Endothelial cell of umbilical vein (primary cell): ENCODE results near the gene NRAS. TPM values are rescaled to one million over a fixed set of nuclear protein-coding genes. Genes with fewer than 3 reads are reported as not detected.

ENCODE experiments used
- BruUV-seq: library from RNA; stranded (reverse); fragments of 400-500 nt; replicated peaks from 2 replicates; lab custom pipeline; 2021; lab: Mats Ljungman, UMichigan
- CTCF ChIA-PET: fragments of 300-600, 350-600 bp; sonication (Branson Sonifier 250); formaldehyde crosslinking; loops from one replicate; lab custom pipeline; 2021; ENCODE audit warnings: antibody characterized with exemption, inconsistent platforms; lab: Charles Lee
- POLR2A ChIA-PET: fragments of 300-600, 350-600 bp; sonication (Branson Sonifier 250); formaldehyde crosslinking; loops from one replicate; lab custom pipeline; 2021; ENCODE audit warnings: antibody characterized with exemption, inconsistent platforms; lab: Charles Lee
- DNase-seq: peaks from one replicate; pipeline ENCODE4 v3.0.0-alpha.2; 2011; ENCODE audit warnings: low read depth, low spot score
- FAIRE-seq: peaks from 2 replicates; lab custom pipeline; 2011; peaks lifted over from hg19 to GRCh38; lab: Jason Lieb, UNC
- H2AFZ ChIP-seq: 2 replicates; pipeline ENCODE4 v1.6.0; 2012; ENCODE audit warnings: low read depth, low read length, control low read depth, inconsistent platforms
- H3K27ac ChIP-seq: 2 replicates; pipeline ENCODE4 v1.5.1; 2011; ENCODE audit warnings: low read depth, mild to moderate bottlenecking, control low read depth, low read length, moderate library complexity; ENCODE audit not compliant: insufficient read depth
- H3K27me3 ChIP-seq, 2 experiments: 2 replicates each; pipeline versions ENCODE4 v1.6.0 to v1.6.1; 2011; ENCODE audit warnings: low read length in 2 of 2, mixed read lengths in 1 of 2; ENCODE audit not compliant: control insufficient read depth in 2 of 2, insufficient read depth in 2 of 2
- H3K36me3 ChIP-seq, 2 experiments: 2 replicates in 1 of 2; 3 replicates in 1 of 2; pipeline ENCODE4 v1.5.1; 2011; ENCODE audit warnings: low read length in 2 of 2, mild to moderate bottlenecking in 1 of 2, moderate library complexity in 1 of 2; ENCODE audit not compliant: control insufficient read depth in 2 of 2, insufficient read depth in 2 of 2; ENCODE audit errors: extremely low read depth in 1 of 2
- H3K4me1 ChIP-seq: 3 replicates; pipeline ENCODE4 v1.5.1; 2011; ENCODE audit warnings: mild to moderate bottlenecking, low read length; ENCODE audit not compliant: control insufficient read depth, insufficient read depth; ENCODE audit errors: extremely low read depth
- H3K4me2 ChIP-seq: 2 replicates; pipeline ENCODE4 v1.6.1; 2011; ENCODE audit warnings: low read length, control low read depth, mixed read lengths; ENCODE audit not compliant: insufficient read depth
- H3K4me3 ChIP-seq, 3 experiments: fragments of 200-600 bp in 1 of 3; sonication (generic), shearing (Covaris generic) in 1 of 3; replicated peaks in 1 of 3; 2 replicates each; pipeline ENCODE4 v1.5.1; 2011 to 2016; ENCODE audit warnings: control low read depth in 3 of 3, low read length in 3 of 3, mild to moderate bottlenecking in 2 of 3, inconsistent platforms in 1 of 3, low read depth in 1 of 3, moderate library complexity in 1 of 3; ENCODE audit not compliant: insufficient read depth in 1 of 3
- H3K79me2 ChIP-seq: 2 replicates; pipeline ENCODE4 v1.6.0; 2012; ENCODE audit warnings: low read length, inconsistent platforms; ENCODE audit not compliant: control insufficient read depth, insufficient read depth
- H3K9ac ChIP-seq: replicated peaks from 2 replicates; pipeline ENCODE3; 2011; ENCODE audit warnings: low read length, control low read depth; ENCODE audit not compliant: insufficient read depth; ENCODE audit errors: extremely low read depth
- H3K9me1 ChIP-seq: replicated peaks from 3 replicates; pipeline ENCODE4 v1.6.0; 2011; ENCODE audit warnings: mild to moderate bottlenecking, low read length; ENCODE audit not compliant: control insufficient read depth, insufficient read depth; ENCODE audit errors: extremely low read depth
- H3K9me3 ChIP-seq: replicated peaks from 2 replicates; pipeline ENCODE4 v1.5.1; 2012; ENCODE audit warnings: low read length, inconsistent platforms; ENCODE audit not compliant: control insufficient read depth, insufficient read depth
- H4K20me1 ChIP-seq: replicated peaks from 2 replicates; pipeline ENCODE3; 2011; ENCODE audit warnings: mild to moderate bottlenecking, low read length; ENCODE audit not compliant: control insufficient read depth, insufficient read depth; ENCODE audit errors: extremely low read depth
- CTCF ChIP-seq, 2 donors: IDR thresholded peaks; 1 replicate in 1 of 2; 2 replicates in 1 of 2; pipeline ENCODE4 v1.5.1; 2011; ENCODE audit warnings: low read length in 2 of 2, mild to moderate bottlenecking in 2 of 2, moderate library complexity in 2 of 2, control low read depth in 1 of 2, inconsistent platforms in 1 of 2, low read depth in 1 of 2; ENCODE audit not compliant: insufficient read depth in 1 of 2; ENCODE audit errors: extremely low read depth in 1 of 2
- EZH2 ChIP-seq: IDR thresholded peaks from 2 replicates; pipeline ENCODE4 v1.6.1; 2012; ENCODE audit warnings: borderline replicate concordance, low read depth, mild to moderate bottlenecking, moderate library complexity, low read length, inconsistent platforms; ENCODE audit not compliant: severe bottlenecking
- FOS ChIP-seq: IDR thresholded peaks from 2 replicates; pipeline ENCODE4 v1.6.1; 2011; ENCODE audit warnings: mild to moderate bottlenecking, low read length, moderate library complexity, borderline replicate concordance; ENCODE audit not compliant: insufficient read depth
- GATA2 ChIP-seq: IDR thresholded peaks from 2 replicates; pipeline ENCODE4 v1.7.0; 2011; ENCODE audit warnings: low read depth, mild to moderate bottlenecking, moderate library complexity, mixed read lengths, low read length; ENCODE audit not compliant: insufficient read length, insufficient read depth
- JUN ChIP-seq: IDR thresholded peaks from 2 replicates; pipeline ENCODE4 v1.6.1; 2011; ENCODE audit warnings: borderline replicate concordance, low read depth; ENCODE audit not compliant: insufficient read length, insufficient read depth
- MAX ChIP-seq: IDR thresholded peaks from 2 replicates; pipeline ENCODE4 v1.6.1; 2011; ENCODE audit not compliant: insufficient read depth, insufficient read length
- MYC ChIP-seq: IDR thresholded peaks from one replicate; pipeline ENCODE4 v1.6.1; 2011; ENCODE audit warnings: mild to moderate bottlenecking, low read depth, low read length
- POLR2A ChIP-seq: IDR thresholded peaks from 2 replicates; pipeline ENCODE4 v1.6.1; 2012; ENCODE audit warnings: low read depth, mild to moderate bottlenecking, control low read depth, low read length
- POLR2AphosphoS5 ChIP-seq: IDR thresholded peaks from 2 replicates; pipeline ENCODE4 v1.6.1; 2012; ENCODE audit warnings: low read depth, mild to moderate bottlenecking, control low read depth, low read length, moderate library complexity; ENCODE audit not compliant: insufficient read depth
- dilution Hi-C: fragments of 300-500 bp; cut with MboI; formaldehyde crosslinking; loops from one replicate; pipeline ENCODE4 v1.15.0; 2019; ENCODE audit warnings: low sequenced_read_pairs; ENCODE audit not compliant: extremely low pct_ligation_motif_present
- intact Hi-C: fragments of 100-400 bp; cut with micrococcal nuclease; formaldehyde crosslinking; loops from one replicate; pipeline ENCODE4 v1.10.0; 2022
- polyA plus RNA-seq, 4 experiments: library from polyadenylated mRNA; depleted of rRNA in 3 of 4; stranded (reverse) in 3 of 4; unstranded in 1 of 4; fragments of >200 nt; gene quantifications; 2 replicates each; pipeline versions ENCODE4 v1.2.1 to v1.2.3, GENCODE V29; 2011 to 2012; ENCODE audit warnings: missing spikeins in 1 of 4
- total RNA-seq: library from RNA; stranded (reverse); gene quantifications from 2 replicates; pipeline ENCODE4 v1.2.3, GENCODE V29; 2021

The NRAS gene
- total and polyA plus RNA-seq, 2 donors (not counting 3 experiments of a cell fraction or from before 2014, with no cell fraction given): 29.4 to 76.5 TPM

- no peak overlapping the region for H3K4me2 ChIP-seq
- CTCF ChIA-PET: no interaction called here
Observed at GRCh38 chr1:114718661-114719423, 2.3 kb upstream of the NRAS start.

GRCh38 chr1:114715952-114716303 lies 643 bp downstream of the NRAS start:
- Histone ChIP-seq H3K27me3 (no peaks in the 10 kb centered on the region), H2AFZ (peak overlapping the region; percentile 41), H3K9me3 (no peaks in the 10 kb centered on the region), H3K4me1 (peaks cover 24% of the 10 kb centered on the region), H3K79me2 (peaks cover 43% of the 10 kb centered on the region), H3K4me2 (peak overlapping the region; percentile 99), H3K9me1 (no peaks in the 10 kb centered on the region), H3K4me3 (peak overlapping the region; percentile 94 to 100 (median 100)), H3K9ac (peak overlapping the region; percentile 100), H3K27ac (peak overlapping the region; percentile 100), H4K20me1 (no peaks in the 10 kb centered on the region), H3K36me3 (peaks cover 19% of the 10 kb centered on the region in 2 experiments)
- TF ChIP-seq JUN: no peak
- TF ChIP-seq POLR2A: no peak
- TF ChIP-seq EZH2: no peak
- no peak for TF ChIP-seq MAX
- no peak for TF ChIP-seq MYC
- no peak for TF ChIP-seq FOS
- TF ChIP-seq CTCF (IDR thresholded peaks at IDR 0.05; ENCODE audit: extremely low read depth in 1 of 2, insufficient read depth in 1 of 2, low read depth in 1 of 2, low read length in 2 of 2): no peak
- no peak for TF ChIP-seq GATA2
- intact Hi-C loops (loop anchor here (1.0 to 10.0 kb wide), 9 partner anchors 21 to 739 kb away; partner anchors contain the start of genes BCAS2, CSDE1, DENND2C and OLFML3), dilution Hi-C loops (no loop called here)
- DNase-seq: no peak
- CTCF ChIA-PET: interaction anchor here (0.8 to 1.6 kb wide), 4 partner anchors 15 to 737 kb away, joined by 3 to 4 read pairs (median 3); partner anchors contain the start of gene OLFML3
- TSS peak; percentile 48 for BruUV-seq
- POLR2A ChIA-PET: no interaction called here
- no peak for FAIRE-seq

More at GRCh38 chr1:114718661-114719423, 2.3 kb upstream of the NRAS start:
- Histone ChIP-seq H3K79me2 (peaks cover 28% of the 10 kb centered on the region), H3K4me3 (no peak overlapping the region), H2AFZ (no peak overlapping the region), H3K27me3 (no peaks in the 10 kb centered on the region), H3K9ac (no peak overlapping the region), H3K4me1 (peaks cover 21% of the 10 kb centered on the region), H3K9me3 (no peaks in the 10 kb centered on the region), H3K9me1 (no peaks in the 10 kb centered on the region), H3K36me3 (peaks cover 21 to 30% of the 10 kb centered on the region in 2 experiments), H4K20me1 (no peaks in the 10 kb centered on the region), H3K27ac (no peak overlapping the region)
- no TSS peak for BruUV-seq
- intact Hi-C loops: loop anchor here (5.0 to 10.0 kb wide), 2 partner anchors 314 to 742 kb away; partner anchors contain the start of gene OLFML3
- FAIRE-seq (no peak), DNase-seq (no peak)
- dilution Hi-C loops: no loop called here
- TF ChIP-seq POLR2AphosphoS5: no peak
- TF ChIP-seq POLR2A: no peak
- TF ChIP-seq GATA2: no peak
- POLR2A ChIA-PET: no interaction called here
